Fibroblast of the aortic adventitia (primary cell): ENCODE results near the gene NOG. TPM values are rescaled to one million over a fixed set of nuclear protein-coding genes. Genes with fewer than 3 reads are reported as not detected.
A peak's percentile ranks its signal among the peaks of the same experiment; 100 is the strongest.

Experiments used
- DNase-seq: peaks from one replicate; pipeline ENCODE4 v3.0.0-alpha.2; 2010; ENCODE audit warnings: low read depth
- H3K4me3 ChIP-seq: 2 replicates; pipeline ENCODE4 v1.5.1; 2011; ENCODE audit warnings: low read depth, mild to moderate bottlenecking, control low read depth, low read length, moderate library complexity
- CTCF ChIP-seq: IDR thresholded peaks from 2 replicates; pipeline ENCODE4 v1.5.1; 2011; ENCODE audit warnings: mild to moderate bottlenecking, low read length, control low read depth, inconsistent platforms; ENCODE audit not compliant: insufficient read depth
- total RNA-seq: library from RNA; depleted of rRNA; stranded (reverse); fragments of >200 nt; gene quantifications from 2 replicates; pipeline ENCODE4 v1.2.3, GENCODE V29; 2012; ENCODE audit warnings: low replicate concordance

The NOG gene
- not detected in 2 replicates for total RNA-seq

GRCh38 chr17:56593646-56594319, at the start of gene NOG:
Gene NOG, plus strand, starts transcription at chr17:56593699. Its CDS starts 525 bp downstream, at chr17:56594224.
- DNase-seq = peak; percentile 36
- no peak for TF ChIP-seq CTCF
- H3K4me3 ChIP-seq = peak within 1 kb of the TSS; percentile 57

- no peak for DNase-seq
- H3K4me3 ChIP-seq = no peak overlapping the region
- no peak for TF ChIP-seq CTCF
Observed at GRCh38 chr17:56545106-56545505, 48.4 kb upstream of the NOG start.

- DNase-seq = no peak
- no peak for TF ChIP-seq CTCF
- no peak overlapping the region for H3K4me3 ChIP-seq
Observed at GRCh38 chr17:56545930-56546329, 47.6 kb upstream of the NOG start.

- DNase-seq = no peak
- no peak overlapping the region for H3K4me3 ChIP-seq
- no peak for TF ChIP-seq CTCF
Observed at GRCh38 chr17:56548661-56549060, 44.8 kb upstream of the NOG start.

- DNase-seq = no peak
- TF ChIP-seq CTCF = no peak
- no peak overlapping the region for H3K4me3 ChIP-seq
Observed at GRCh38 chr17:56549501-56549900, 44.0 kb upstream of the NOG start.

GRCh38 chr17:56557682-56558081, 35.8 kb upstream of the NOG start:
- no peak overlapping the region for H3K4me3 ChIP-seq
- TF ChIP-seq CTCF = no peak
- no peak for DNase-seq

- no peak overlapping the region for H3K4me3 ChIP-seq
- TF ChIP-seq CTCF = no peak
- DNase-seq = no peak
Observed at GRCh38 chr17:56558088-56558487, 35.4 kb upstream of the NOG start.
